Measurements from ENCODE around the gene MAPK9.
A peak's percentile ranks its signal among the peaks of the same experiment; 100 is the strongest.

Gene MAPK9

GRCh38 chr5:180209137-180209581, 82.7 kb downstream of the MAPK9 start, which contains the start of gene RASGEF1C:
Gene RASGEF1C (minus strand): TSS chr5:180209211. CDS start chr5:180138052, 71,159 bp downstream.
- peak; percentile 59 for DNase-seq (ENCODE audit: extremely low read depth, insufficient read length)
- Histone ChIP-seq H3K36me3 (ENCODE audit: control insufficient read depth, insufficient read depth, low read length) (no peaks in the 10 kb centered on the region), H3K4me3 (replicated peaks; ENCODE audit: low read depth, low read length) (no peak within 1 kb of the TSS), H3K27me3 (replicated peaks; ENCODE audit: control insufficient read depth, insufficient read depth, low read length) (no peaks in the 10 kb centered on the region; the same call in 1 of the 2 replicates)
- TF ChIP-seq CTCF (IDR thresholded peaks at IDR 0.05; ENCODE audit: insufficient read depth, low read length, poor library complexity, severe bottlenecking) = no peak

GRCh38 chr5:180208435-180209081, 83.3 kb downstream of the MAPK9 start:
- no peaks in the 10 kb centered on the region for H3K36me3 ChIP-seq (ENCODE audit: control insufficient read depth, insufficient read depth, low read length)
- H3K27me3 ChIP-seq (replicated peaks; ENCODE audit: control insufficient read depth, insufficient read depth, low read length) = no peaks in the 10 kb centered on the region; the same call in 1 of the 2 replicates
- no peak overlapping the region for H3K4me3 ChIP-seq (replicated peaks; ENCODE audit: low read depth, low read length)
- no peak for TF ChIP-seq CTCF (IDR thresholded peaks at IDR 0.05; ENCODE audit: insufficient read depth, low read length, poor library complexity, severe bottlenecking)
- DNase-seq (ENCODE audit: extremely low read depth, insufficient read length) = no peak

- no peak for DNase-seq (ENCODE audit: extremely low read depth, insufficient read length)
- H3K27me3 ChIP-seq (replicated peaks; ENCODE audit: control insufficient read depth, insufficient read depth, low read length) = no peaks in the 10 kb centered on the region; the same call in 1 of the 2 replicates
- no peak for TF ChIP-seq CTCF (IDR thresholded peaks at IDR 0.05; ENCODE audit: insufficient read depth, low read length, poor library complexity, severe bottlenecking)
- no peaks in the 10 kb centered on the region for H3K36me3 ChIP-seq (ENCODE audit: control insufficient read depth, insufficient read depth, low read length)
- H3K4me3 ChIP-seq (replicated peaks; ENCODE audit: low read depth, low read length) = no peak overlapping the region
Measured at GRCh38 chr5:180208038-180208434, 83.8 kb downstream of the MAPK9 start.

- H3K27me3 ChIP-seq (replicated peaks; ENCODE audit: control insufficient read depth, insufficient read depth, low read length) = no peaks in the 10 kb centered on the region; the same call in 1 of the 2 replicates
- no peak overlapping the region for H3K4me3 ChIP-seq (replicated peaks; ENCODE audit: low read depth, low read length)
- H3K36me3 ChIP-seq (ENCODE audit: control insufficient read depth, insufficient read depth, low read length) = no peaks in the 10 kb centered on the region
- no peak for DNase-seq (ENCODE audit: extremely low read depth, insufficient read length)
- no peak for TF ChIP-seq CTCF (IDR thresholded peaks at IDR 0.05; ENCODE audit: insufficient read depth, low read length, poor library complexity, severe bottlenecking)
Measured at GRCh38 chr5:180207593-180207992, 84.3 kb downstream of the MAPK9 start.

GRCh38 chr5:180206993-180207392, 84.9 kb downstream of the MAPK9 start:
- Histone ChIP-seq H3K27me3 (replicated peaks; ENCODE audit: control insufficient read depth, insufficient read depth, low read length) (no peaks in the 10 kb centered on the region; the same call in 1 of the 2 replicates), H3K36me3 (ENCODE audit: control insufficient read depth, insufficient read depth, low read length) (no peaks in the 10 kb centered on the region), H3K4me3 (replicated peaks; ENCODE audit: low read depth, low read length) (no peak overlapping the region)
- no peak for TF ChIP-seq CTCF (IDR thresholded peaks at IDR 0.05; ENCODE audit: insufficient read depth, low read length, poor library complexity, severe bottlenecking)
- no peak for DNase-seq (ENCODE audit: extremely low read depth, insufficient read length)

Measured in GM06990 (cell line).